ENCODE results near the gene SLC5A12.

The SLC5A12 gene

GRCh38 chr11:26717771-26718170 is 4.1 kb downstream of the SLC5A12 start:
- DNase-seq: no peak

GRCh38 chr11:26715133-26715532 is 6.7 kb downstream of the SLC5A12 start:
- DNase-seq: no peak

- DNase-seq: no peak
Observed at GRCh38 chr11:26712497-26712896, 9.4 kb downstream of the SLC5A12 start.

- no peak for DNase-seq
Observed at GRCh38 chr11:26710489-26710888, 11.4 kb downstream of the SLC5A12 start.

GRCh38 chr11:26708736-26709456 is 13.0 kb downstream of the SLC5A12 start:
- DNase-seq: peak; percentile 31

- no peak for DNase-seq
Observed at GRCh38 chr11:26706181-26706580, 15.7 kb downstream of the SLC5A12 start.

GRCh38 chr11:26704249-26704648 is 17.6 kb downstream of the SLC5A12 start:
- peak; percentile 3 for DNase-seq

GRCh38 chr11:26703411-26704191 is 18.3 kb downstream of the SLC5A12 start:
- DNase-seq: no peak

GRCh38 chr11:26702406-26702805 is 19.5 kb downstream of the SLC5A12 start:
- DNase-seq: no peak

- peak; percentile 26 for DNase-seq
Observed at GRCh38 chr11:26700574-26701235, 21.2 kb downstream of the SLC5A12 start.

GRCh38 chr11:26698224-26698623 is 23.6 kb downstream of the SLC5A12 start:
- DNase-seq: no peak

- DNase-seq: no peak
Observed at GRCh38 chr11:26696330-26696729, 25.5 kb downstream of the SLC5A12 start.

- peak; percentile 18 for DNase-seq
Observed at GRCh38 chr11:26688701-26689100, 33.2 kb downstream of the SLC5A12 start.

GRCh38 chr11:26687351-26687750 is 34.5 kb downstream of the SLC5A12 start:
- DNase-seq: no peak

GRCh38 chr11:26677566-26677965 is 44.3 kb downstream of the SLC5A12 start:
- DNase-seq: no peak

- DNase-seq: no peak
Observed at GRCh38 chr11:26676641-26677040, 45.2 kb downstream of the SLC5A12 start.

- no peak for DNase-seq
Observed at GRCh38 chr11:26675233-26675928, 46.5 kb downstream of the SLC5A12 start.

GRCh38 chr11:26665946-26666345 is 55.9 kb downstream of the SLC5A12 start:
- DNase-seq: no peak

- no peak for DNase-seq
Observed at GRCh38 chr11:26665036-26665435, 56.8 kb downstream of the SLC5A12 start.

GRCh38 chr11:26662916-26663315 is 58.9 kb downstream of the SLC5A12 start:
- no peak for DNase-seq

GRCh38 chr11:26655287-26655686 is 66.6 kb downstream of the SLC5A12 start:
- no peak for DNase-seq

GRCh38 chr11:26651916-26652315 is 69.9 kb downstream of the SLC5A12 start:
- no peak for DNase-seq

- DNase-seq: peak; percentile 74
Observed at GRCh38 chr11:26649884-26650283, 72.0 kb downstream of the SLC5A12 start.
